ENCODE results near the gene SEZ6L2.

Gene SEZ6L2

GRCh38 chr16:29901607-29901945 is 2.2 kb upstream of the SEZ6L2 start:
- no peak for TF ChIP-seq CTCF (IDR thresholded peaks at IDR 0.05; ENCODE audit: low read depth, low read length)
- DNase-seq (ENCODE audit: extremely low read depth, low read depth): no peak

DNA sequence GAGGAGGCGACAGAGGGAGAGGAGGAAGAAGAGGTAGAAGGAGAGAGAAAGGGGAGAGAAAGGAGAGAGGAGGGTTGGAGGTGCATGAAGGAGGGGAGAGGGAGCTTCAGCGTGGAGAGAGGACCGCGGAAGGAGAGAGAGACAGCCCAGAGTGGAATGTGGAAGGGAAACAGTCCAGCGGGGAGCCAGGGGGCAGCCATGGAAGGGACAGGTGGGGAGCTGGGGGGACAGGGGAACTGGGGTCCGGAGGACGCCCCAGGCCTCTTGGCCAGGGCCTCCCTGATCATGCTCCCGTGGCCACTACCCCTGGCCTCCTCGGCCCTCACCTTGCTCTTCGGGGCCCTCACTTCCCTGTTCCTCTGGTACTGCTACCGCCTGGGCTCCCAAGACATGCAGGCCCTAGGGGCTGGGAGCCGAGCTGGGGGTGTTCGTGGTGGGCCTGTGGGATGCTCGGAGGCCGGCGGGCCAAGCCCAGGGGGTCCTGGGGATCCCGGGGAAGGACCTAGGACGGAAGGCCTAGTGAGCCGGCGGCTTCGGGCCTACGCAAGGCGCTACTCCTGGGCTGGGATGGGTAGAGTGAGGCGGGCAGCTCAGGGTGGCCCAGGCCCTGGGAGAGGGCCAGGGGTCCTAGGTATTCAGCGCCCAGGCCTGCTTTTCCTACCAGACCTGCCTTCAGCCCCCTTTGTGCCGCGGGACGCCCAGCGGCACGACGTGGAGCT is 1.7 kb upstream of the SEZ6L2 start:
- no peak for DNase-seq (ENCODE audit: extremely low read depth, low read depth)
- TF ChIP-seq CTCF (IDR thresholded peaks at IDR 0.05; ENCODE audit: low read depth, low read length): no peak

- peak; percentile 66 for DNase-seq (ENCODE audit: extremely low read depth, low read depth)
- no peak for TF ChIP-seq CTCF (IDR thresholded peaks at IDR 0.05; ENCODE audit: low read depth, low read length)
These were observed 945 bp upstream of the SEZ6L2 start, which contains the start of gene ASPHD1 for GRCh38 chr16:29900102-29900887. TSS of gene ASPHD1 (plus strand) at chr16:29900488. CDS start at chr16:29900972, 484 bp downstream.

DNA sequence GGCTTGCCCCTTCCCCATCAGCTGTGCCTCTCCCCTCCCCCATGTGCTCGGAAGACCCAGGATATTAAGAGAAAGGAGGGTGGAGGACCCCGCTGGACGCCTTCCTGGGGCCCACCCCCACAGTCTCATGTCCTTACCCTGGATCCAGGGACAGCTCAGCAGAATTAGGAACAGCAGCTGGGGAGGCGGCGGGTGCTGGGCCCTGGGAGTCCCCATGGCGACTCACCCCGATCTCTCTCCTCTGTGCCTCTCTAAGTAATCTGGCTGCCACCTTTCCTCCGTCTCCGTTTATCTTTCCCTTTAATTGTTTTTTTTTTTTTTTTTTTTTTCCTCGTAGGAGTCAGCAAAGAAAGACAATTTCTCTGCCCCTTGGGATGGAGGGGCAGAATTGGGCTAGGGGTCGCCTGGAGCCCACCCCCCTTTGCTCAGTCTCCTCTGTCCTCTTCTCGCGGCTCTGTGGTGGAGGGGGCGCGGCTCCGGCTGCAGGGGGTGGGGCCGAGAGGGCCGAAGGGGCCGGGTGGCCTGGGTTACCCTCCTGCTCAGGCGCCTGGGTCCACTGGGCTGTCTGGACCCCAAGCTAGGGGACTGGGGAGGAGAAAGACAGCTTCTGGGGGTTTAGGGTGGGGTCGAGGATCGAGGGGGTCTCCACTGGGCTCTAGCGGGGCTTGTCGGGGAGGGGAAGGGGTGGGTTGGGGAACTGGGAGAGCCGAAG is 390 bp downstream of the SEZ6L2 start:
- no peak for TF ChIP-seq CTCF (IDR thresholded peaks at IDR 0.05; ENCODE audit: low read depth, low read length)
- DNase-seq (ENCODE audit: extremely low read depth, low read depth): no peak

DNA sequence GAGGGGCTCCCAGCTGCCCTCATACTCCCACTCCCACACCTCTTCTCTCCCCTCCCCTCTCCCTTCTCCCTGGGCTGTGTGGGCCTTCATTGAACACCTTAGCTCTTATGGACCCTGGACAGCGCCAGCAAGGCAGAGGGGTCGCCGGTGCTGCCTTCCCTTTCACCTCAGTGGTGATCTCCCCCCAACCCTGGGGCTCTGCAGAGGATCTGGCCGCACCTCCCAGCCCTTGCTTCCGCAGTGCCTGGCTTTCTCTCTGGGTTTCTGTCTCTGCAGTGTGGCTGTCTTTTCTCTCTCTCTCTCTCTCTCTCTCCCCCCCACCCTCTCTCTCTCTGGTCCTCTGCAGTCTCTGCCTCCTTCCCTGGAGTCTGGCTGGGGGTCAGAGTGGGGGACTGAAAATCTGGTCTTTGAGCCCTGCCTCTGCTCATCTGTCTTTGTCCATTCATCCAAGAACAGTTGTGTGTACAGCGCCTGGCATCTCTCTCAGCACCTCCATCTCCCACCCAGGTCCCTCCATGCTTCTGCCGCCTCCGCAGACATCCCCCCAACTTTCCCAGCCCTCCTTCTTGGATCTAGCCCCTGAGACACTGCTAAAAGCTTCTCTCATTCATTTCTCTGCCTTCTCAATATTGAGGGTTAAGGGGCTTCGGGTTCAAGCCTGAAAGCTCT is 1.1 kb downstream of the SEZ6L2 start:
- no peak for TF ChIP-seq CTCF (IDR thresholded peaks at IDR 0.05; ENCODE audit: low read depth, low read length)

GRCh38 chr16:29897333-29897732 is 2.0 kb downstream of the SEZ6L2 start:
- no peak for TF ChIP-seq CTCF (IDR thresholded peaks at IDR 0.05; ENCODE audit: low read depth, low read length)
- no peak for DNase-seq (ENCODE audit: extremely low read depth, low read depth)

More for the DNA sequence above, 1.1 kb downstream of the SEZ6L2 start:
- DNase-seq (ENCODE audit: extremely low read depth, low read depth): no peak
